ENCODE data around the gene PPFIA4.

DNA sequence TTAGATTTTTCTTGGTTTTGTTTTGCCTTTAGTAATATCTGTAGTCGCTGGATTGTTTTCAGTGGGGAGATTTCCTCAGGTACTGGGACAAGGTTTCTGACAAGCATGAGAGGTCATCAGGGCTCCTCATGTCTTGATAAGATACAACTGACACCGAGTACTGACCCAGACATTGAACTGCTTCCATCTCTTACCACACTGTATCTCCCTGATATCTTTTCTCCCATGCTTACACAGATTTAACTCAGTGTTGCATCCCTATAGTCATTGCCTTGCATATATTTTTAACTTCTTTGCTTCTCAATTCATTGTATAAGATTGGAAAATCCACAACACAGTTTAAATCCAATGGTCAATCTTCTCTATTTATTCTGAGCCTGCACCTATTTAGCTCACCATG, 46.8 kb upstream of the PPFIA4 start:
- TF ChIP-seq, protein P1, sequence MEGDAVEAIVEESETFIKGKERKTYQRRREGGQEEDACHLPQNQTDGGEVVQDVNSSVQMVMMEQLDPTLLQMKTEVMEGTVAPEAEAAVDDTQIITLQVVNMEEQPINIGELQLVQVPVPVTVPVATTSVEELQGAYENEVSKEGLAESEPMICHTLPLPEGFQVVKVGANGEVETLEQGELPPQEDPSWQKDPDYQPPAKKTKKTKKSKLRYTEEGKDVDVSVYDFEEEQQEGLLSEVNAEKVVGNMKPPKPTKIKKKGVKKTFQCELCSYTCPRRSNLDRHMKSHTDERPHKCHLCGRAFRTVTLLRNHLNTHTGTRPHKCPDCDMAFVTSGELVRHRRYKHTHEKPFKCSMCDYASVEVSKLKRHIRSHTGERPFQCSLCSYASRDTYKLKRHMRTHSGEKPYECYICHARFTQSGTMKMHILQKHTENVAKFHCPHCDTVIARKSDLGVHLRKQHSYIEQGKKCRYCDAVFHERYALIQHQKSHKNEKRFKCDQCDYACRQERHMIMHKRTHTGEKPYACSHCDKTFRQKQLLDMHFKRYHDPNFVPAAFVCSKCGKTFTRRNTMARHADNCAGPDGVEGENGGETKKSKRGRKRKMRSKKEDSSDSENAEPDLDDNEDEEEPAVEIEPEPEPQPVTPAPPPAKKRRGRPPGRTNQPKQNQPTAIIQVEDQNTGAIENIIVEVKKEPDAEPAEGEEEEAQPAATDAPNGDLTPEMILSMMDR (IDR thresholded peaks at IDR 0.05; ENCODE audit: insufficient read depth, low read depth, low read length) = no peak
- no peak for TF ChIP-seq EZH2 (IDR thresholded peaks at IDR 0.05; ENCODE audit: insufficient read depth, low read length)
